Activated CD4-positive, alpha-beta T cell treated with anti-CD3 and anti-CD28 coated beads, Interleukin-2, amount 10 ng/mL, durations not matched to agents 7 days and 5 days (primary cell): ENCODE results near the gene CCDC69. TPM values are rescaled to one million over a fixed set of nuclear protein-coding genes. Genes with fewer than 3 reads are reported as not detected.
A peak's percentile ranks its signal among the peaks of the same experiment; 100 is the strongest.
"Not testable (repeated sequence)": the region's sequence is repeated elsewhere in the genome, so short reads cannot be mapped to it uniquely, and the experiment has no call there.

Experiments used
- CTCF ChIA-PET: fragments of 350-600 bp; sonication (Branson Sonifier 250); formaldehyde crosslinking; loops from one replicate; lab custom pipeline; 2021; ENCODE audit warnings: antibody characterized with exemption; lab: Charles Lee
- POLR2A ChIA-PET: fragments of 350-600 bp; sonication (Branson Sonifier 250); formaldehyde crosslinking; loops from one replicate; lab custom pipeline; 2021; ENCODE audit warnings: antibody characterized with exemption; lab: Charles Lee
- DNase-seq: peaks from one replicate; pipeline ENCODE4 v3.0.0-alpha.2; 2020
- H3K27ac Mint-ChIP-seq: one replicate; pipeline ENCODE4 v1.8.0; 2021; ENCODE audit warnings: mild to moderate bottlenecking, moderate library complexity, mixed read lengths
- H3K27me3 Mint-ChIP-seq: one replicate; pipeline ENCODE4 v1.8.0; 2021; ENCODE audit warnings: mixed read lengths
- H3K36me3 Mint-ChIP-seq: one replicate; pipeline ENCODE4 v1.8.0; 2021; ENCODE audit warnings: low read depth, mixed read lengths
- H3K4me1 Mint-ChIP-seq: one replicate; pipeline ENCODE4 v1.8.0; 2021; ENCODE audit warnings: mixed read lengths
- H3K4me3 Mint-ChIP-seq: one replicate; pipeline ENCODE4 v1.8.0; 2021; ENCODE audit warnings: mild to moderate bottlenecking, moderate library complexity, mixed read lengths
- H3K9me3 Mint-ChIP-seq: one replicate; pipeline ENCODE4 v1.8.0; 2021; ENCODE audit warnings: mixed read lengths
- total RNA-seq, 2 experiments: library from RNA; stranded (reverse); gene quantifications; one replicate each; pipeline ENCODE4 v1.2.3, GENCODE V29; 2021

CCDC69 gene
- total RNA-seq, 2 experiments from 2014 or later, result 79.4 to 84.1 TPM

- peaks cover 72% of the 10 kb centered on the region for H3K36me3 Mint-ChIP-seq
- H3K27ac Mint-ChIP-seq, result no peak overlapping the region
- ChIA-PET POLR2A (interaction anchor here (0.5 kb wide), 1 partner anchor 564 kb away, joined by 3 read pairs; no protein-coding TSS in a partner anchor), CTCF (interaction anchor here (1.0 to 1.4 kb wide), 3 partner anchors 10 to 84 kb away, joined by 3 read pairs; no protein-coding TSS in a partner anchor)
- no peaks in the 10 kb centered on the region for H3K27me3 Mint-ChIP-seq
- no peak overlapping the region for H3K4me3 Mint-ChIP-seq
- peaks cover 38% of the 10 kb centered on the region for H3K4me1 Mint-ChIP-seq
- DNase-seq, result no peak
- H3K9me3 Mint-ChIP-seq, result peaks cover 4% of the 10 kb centered on the region
These were observed 25.0 kb downstream of the CCDC69 start for GRCh38 chr5:151198861-151199260.

- H3K27me3 Mint-ChIP-seq, POLR2A ChIA-PET: not testable (repeated sequence)
- H3K36me3 Mint-ChIP-seq, result peaks cover 76% of the 10 kb centered on the region
These were observed 26.6 kb downstream of the CCDC69 start for GRCh38 chr5:151197291-151197600.

GRCh38 chr5:151196556-151197290 lies 27.2 kb downstream of the CCDC69 start:
- H3K36me3 Mint-ChIP-seq, result peaks cover 81% of the 10 kb centered on the region
- ChIA-PET POLR2A (no interaction called here), CTCF (no interaction called here)
- no peak overlapping the region for H3K4me3 Mint-ChIP-seq
- H3K4me1 Mint-ChIP-seq, result peaks cover 27% of the 10 kb centered on the region
- H3K27me3 Mint-ChIP-seq, result no peaks in the 10 kb centered on the region
- H3K27ac Mint-ChIP-seq, result peak overlapping the region; percentile 43
- peaks cover 13% of the 10 kb centered on the region for H3K9me3 Mint-ChIP-seq
- no peak for DNase-seq

More at GRCh38 chr5:151197291-151197600, 26.6 kb downstream of the CCDC69 start:
- CTCF ChIA-PET, H3K4me3 Mint-ChIP-seq, DNase-seq: not testable (repeated sequence)
- peak overlapping the region; percentile 43 for H3K27ac Mint-ChIP-seq
- H3K9me3 Mint-ChIP-seq, result peaks cover 13% of the 10 kb centered on the region
- H3K4me1 Mint-ChIP-seq, result peaks cover 27% of the 10 kb centered on the region

DNA sequence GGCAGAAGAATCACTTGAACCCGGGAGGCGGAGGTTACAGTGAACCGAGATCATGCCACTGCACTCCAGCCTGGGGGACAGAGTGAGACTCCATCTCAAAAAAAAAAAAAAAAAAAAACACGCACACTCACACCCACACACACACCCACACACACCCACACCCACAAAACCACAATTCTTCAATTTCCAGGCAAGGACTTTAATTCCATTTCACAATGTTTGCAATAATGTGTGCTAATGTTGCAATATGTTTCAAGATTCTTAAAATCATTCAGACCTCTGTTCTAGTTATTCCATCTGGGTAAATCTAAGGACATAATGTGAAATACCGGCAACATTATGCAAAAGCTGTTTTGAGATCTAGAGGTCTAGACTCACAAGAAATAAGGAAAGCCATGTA lies 28.3 kb downstream of the CCDC69 start:
- Mint-ChIP-seq H3K27ac (peak overlapping the region; percentile 23), H3K27me3 (no peaks in the 10 kb centered on the region)
- POLR2A ChIA-PET, result no interaction called here

DNA sequence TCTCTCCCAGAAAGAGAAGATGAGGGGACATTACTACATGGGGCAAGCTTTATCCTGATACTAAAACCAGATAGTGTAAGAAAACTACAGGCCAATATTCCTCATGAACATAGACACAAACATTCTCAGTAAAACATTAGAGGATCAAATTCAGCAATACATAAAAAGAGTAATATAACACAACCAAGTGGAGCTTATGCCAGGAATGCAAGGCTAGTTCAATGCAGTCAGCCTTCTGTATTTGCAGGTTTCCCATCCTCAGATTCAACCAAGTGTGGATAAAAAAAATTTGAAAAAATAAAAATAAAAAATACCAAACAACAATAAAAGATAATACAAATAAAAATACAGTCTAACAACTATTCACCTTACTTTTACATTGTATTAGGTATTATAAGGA lies 31.3 kb downstream of the CCDC69 start:
- ChIA-PET POLR2A (no interaction called here), CTCF (interaction anchor here (0.7 to 1.1 kb wide), 2 partner anchors 9 to 61 kb away, joined by 3 to 4 read pairs; no protein-coding TSS in a partner anchor)
- no peak overlapping the region for H3K4me3 Mint-ChIP-seq
- H3K9me3 Mint-ChIP-seq, result peaks cover 41% of the 10 kb centered on the region
- no peak for DNase-seq
- H3K27ac Mint-ChIP-seq, result no peak overlapping the region
- no peaks in the 10 kb centered on the region for H3K27me3 Mint-ChIP-seq
- peaks cover 35% of the 10 kb centered on the region for H3K4me1 Mint-ChIP-seq
- H3K36me3 Mint-ChIP-seq, result peaks cover 85% of the 10 kb centered on the region

More for the DNA sequence above, 28.3 kb downstream of the CCDC69 start:
- DNase-seq, result no peak
- peaks cover 32% of the 10 kb centered on the region for H3K4me1 Mint-ChIP-seq
- CTCF ChIA-PET, result no interaction called here
- peaks cover 21% of the 10 kb centered on the region for H3K9me3 Mint-ChIP-seq
- H3K36me3 Mint-ChIP-seq, result peaks cover 83% of the 10 kb centered on the region
- peak overlapping the region; percentile 14 for H3K4me3 Mint-ChIP-seq

DNA sequence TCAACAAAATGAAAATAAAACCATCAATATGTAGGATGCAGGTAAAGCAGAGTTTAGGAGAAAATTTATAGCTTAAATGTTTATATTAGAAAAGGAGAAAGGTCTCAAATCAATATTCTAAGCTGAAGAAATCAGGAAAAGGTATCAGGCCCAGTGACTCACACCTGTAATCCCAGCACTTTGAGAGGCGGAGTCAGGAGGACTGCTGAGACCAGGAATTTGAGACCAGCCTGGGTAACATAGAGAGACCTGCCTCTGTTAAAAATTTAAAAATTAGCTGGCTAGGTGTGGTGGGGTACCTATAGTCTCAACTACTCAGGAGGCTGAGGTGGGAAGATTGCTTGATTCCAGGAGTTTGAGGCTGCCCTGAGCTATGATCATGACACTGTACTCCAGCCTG lies 32.2 kb downstream of the CCDC69 start:
- CTCF ChIA-PET, result interaction anchor here (0.6 to 2.2 kb wide), 5 partner anchors 8 to 151 kb away, joined by 3 to 6 read pairs (median 4); no protein-coding TSS in a partner anchor
- Mint-ChIP-seq H3K27me3 (no peaks in the 10 kb centered on the region), H3K36me3 (peaks cover 86% of the 10 kb centered on the region), H3K27ac (no peak overlapping the region), H3K9me3 (peaks cover 41% of the 10 kb centered on the region), H3K4me1 (peaks cover 30% of the 10 kb centered on the region), H3K4me3 (no peak overlapping the region)
- POLR2A ChIA-PET, result interaction anchor here (0.6 kb wide), 1 partner anchor 15 kb away, joined by 3 read pairs; no protein-coding TSS in a partner anchor
- no peak for DNase-seq

DNA sequence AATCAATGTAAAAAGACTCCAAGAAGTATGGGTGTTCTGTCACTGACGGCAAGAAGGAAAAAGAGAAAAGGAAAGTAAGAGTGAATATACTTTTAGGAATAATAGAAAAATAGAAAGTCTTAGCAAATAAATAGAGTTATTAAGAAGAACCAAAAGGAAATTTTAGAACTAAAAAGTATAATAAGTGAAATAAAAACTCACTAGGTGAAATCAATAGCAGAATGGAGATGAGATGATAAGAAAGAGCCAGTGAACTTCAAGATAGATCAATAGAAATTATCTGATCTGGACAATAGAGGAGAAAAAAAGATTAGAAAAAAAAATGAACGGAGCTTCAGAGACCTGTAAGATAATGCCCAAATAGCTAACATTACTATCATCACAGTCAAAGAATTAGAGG lies 34.7 kb downstream of the CCDC69 start:
- Mint-ChIP-seq H3K27me3 (no peaks in the 10 kb centered on the region), H3K27ac (no peak overlapping the region), H3K9me3 (peaks cover 39% of the 10 kb centered on the region), H3K4me1 (peaks cover 9% of the 10 kb centered on the region), H3K36me3 (peaks cover 77% of the 10 kb centered on the region), H3K4me3 (no peak overlapping the region)
- DNase-seq, result no peak
- ChIA-PET CTCF (interaction anchor here (0.7 to 1.6 kb wide), 3 partner anchors 14 to 807 kb away, joined by 3 read pairs; no protein-coding TSS in a partner anchor), POLR2A (no interaction called here)

DNA sequence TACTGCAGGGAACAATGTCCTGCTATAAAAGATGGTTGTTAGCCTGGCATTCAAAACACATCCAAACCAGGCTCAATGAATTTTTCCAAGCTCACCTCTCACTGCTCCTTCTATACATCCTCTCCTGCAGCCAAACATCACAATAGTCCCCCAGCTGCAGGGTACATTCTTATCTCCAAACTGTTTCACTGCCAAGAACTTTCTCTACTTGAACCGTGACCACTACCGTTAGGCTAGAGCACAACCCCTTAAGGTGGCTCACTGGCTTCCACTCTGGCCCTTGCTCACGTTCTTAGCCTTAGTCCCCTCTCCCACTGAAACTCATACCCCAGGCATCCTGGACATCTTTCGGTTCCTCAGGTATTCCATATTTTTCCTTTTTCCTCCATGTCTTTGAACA lies 37.4 kb downstream of the CCDC69 start:
- ChIA-PET POLR2A (no interaction called here), CTCF (interaction anchor here (1.3 to 1.4 kb wide), 2 partner anchors 22 to 97 kb away, joined by 3 read pairs; no protein-coding TSS in a partner anchor)
- H3K27ac Mint-ChIP-seq, result no peak overlapping the region
- H3K36me3 Mint-ChIP-seq, result peaks cover 69% of the 10 kb centered on the region
- H3K27me3 Mint-ChIP-seq, result no peaks in the 10 kb centered on the region
- H3K4me1 Mint-ChIP-seq, result peaks cover 8% of the 10 kb centered on the region
- peaks cover 28% of the 10 kb centered on the region for H3K9me3 Mint-ChIP-seq
- H3K4me3 Mint-ChIP-seq, result no peak overlapping the region
- no peak for DNase-seq

- peaks cover 68% of the 10 kb centered on the region for H3K36me3 Mint-ChIP-seq
- no peak overlapping the region for H3K27ac Mint-ChIP-seq
- no peaks in the 10 kb centered on the region for H3K27me3 Mint-ChIP-seq
- H3K9me3 Mint-ChIP-seq, result peaks cover 23% of the 10 kb centered on the region
- H3K4me1 Mint-ChIP-seq, result peaks cover 3% of the 10 kb centered on the region
- no peak for DNase-seq
- ChIA-PET POLR2A (no interaction called here), CTCF (interaction anchor here (1.3 to 1.4 kb wide), 2 partner anchors 21 to 96 kb away, joined by 3 read pairs; no protein-coding TSS in a partner anchor)
- H3K4me3 Mint-ChIP-seq, result no peak overlapping the region
These were observed 37.8 kb downstream of the CCDC69 start for GRCh38 chr5:151186052-151186451.

DNA sequence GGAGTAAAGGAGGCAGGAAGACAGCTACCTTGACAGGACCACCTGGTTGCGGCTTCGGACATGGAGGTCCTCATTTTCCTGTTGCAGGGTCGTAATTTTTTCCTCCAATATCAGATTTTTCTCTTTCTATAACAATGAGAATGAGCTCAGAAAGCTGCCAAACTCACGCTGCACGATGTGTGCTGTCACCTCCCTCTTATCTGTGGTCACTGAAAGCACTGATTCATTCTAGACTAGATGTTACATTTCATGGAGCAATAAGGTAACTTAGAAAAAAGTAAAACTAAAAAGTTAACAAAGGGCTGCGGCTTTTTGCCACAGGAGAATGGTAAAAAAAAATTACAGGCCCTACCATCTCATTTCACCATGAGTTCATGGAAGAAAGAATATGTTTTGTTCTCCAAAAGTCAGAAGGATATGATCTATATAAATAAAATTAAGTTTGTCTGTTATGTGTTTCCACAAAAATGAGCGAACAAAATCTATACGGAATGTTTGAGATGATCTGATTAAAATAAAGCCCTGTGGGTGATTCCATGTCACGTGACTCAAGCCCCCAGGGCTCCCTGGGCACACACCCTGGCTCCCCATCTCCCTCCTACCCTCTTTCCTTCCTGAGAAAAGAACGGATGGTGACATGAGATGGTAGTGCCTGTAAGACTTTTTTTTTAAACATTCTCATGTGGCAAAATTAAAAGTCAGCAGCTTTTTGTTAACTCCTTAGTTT lies 39.4 kb downstream of the CCDC69 start:
- H3K4me1 Mint-ChIP-seq, result peaks cover 1% of the 10 kb centered on the region
- ChIA-PET POLR2A (no interaction called here), CTCF (interaction anchor here (0.7 to 5.0 kb wide), 9 partner anchors 7 to 58 kb away, joined by 3 to 23 read pairs (median 3); no protein-coding TSS in a partner anchor)
- H3K4me3 Mint-ChIP-seq, result no peak overlapping the region
- DNase-seq, result no peak
- H3K9me3 Mint-ChIP-seq, result peaks cover 12% of the 10 kb centered on the region
- peaks cover 62% of the 10 kb centered on the region for H3K36me3 Mint-ChIP-seq
- H3K27me3 Mint-ChIP-seq, result no peaks in the 10 kb centered on the region
- H3K27ac Mint-ChIP-seq, result no peak overlapping the region

GRCh38 chr5:151183456-151184245 lies 40.2 kb downstream of the CCDC69 start:
- no peaks in the 10 kb centered on the region for H3K27me3 Mint-ChIP-seq
- no peak for DNase-seq
- peaks cover 60% of the 10 kb centered on the region for H3K36me3 Mint-ChIP-seq
- H3K9me3 Mint-ChIP-seq, result peaks cover 3% of the 10 kb centered on the region
- no peak overlapping the region for H3K27ac Mint-ChIP-seq
- ChIA-PET CTCF (interaction anchor here (0.9 to 5.0 kb wide), 8 partner anchors 8 to 57 kb away, joined by 3 to 23 read pairs (median 4); no protein-coding TSS in a partner anchor), POLR2A (no interaction called here)
- H3K4me3 Mint-ChIP-seq, result no peak overlapping the region
- H3K4me1 Mint-ChIP-seq, result peaks cover 1% of the 10 kb centered on the region

- H3K9me3 Mint-ChIP-seq, result peaks cover 2% of the 10 kb centered on the region
- peaks cover 64% of the 10 kb centered on the region for H3K36me3 Mint-ChIP-seq
- H3K4me1 Mint-ChIP-seq, result peaks cover under 1% of the 10 kb centered on the region
- DNase-seq, result no peak
- no peaks in the 10 kb centered on the region for H3K27me3 Mint-ChIP-seq
- no peak overlapping the region for H3K4me3 Mint-ChIP-seq
- ChIA-PET CTCF (interaction anchor here (0.9 to 5.0 kb wide), 6 partner anchors 16 to 58 kb away, joined by 3 to 23 read pairs (median 4); no protein-coding TSS in a partner anchor), POLR2A (no interaction called here)
- H3K27ac Mint-ChIP-seq, result no peak overlapping the region
These were observed 40.9 kb downstream of the CCDC69 start for GRCh38 chr5:151182976-151183375.
